Muscle layer of colon (tissue), 2 donors: Measurements from ENCODE around the gene GALNT9.

Source experiments
- H3K27ac ChIP-seq: one replicate; pipeline ENCODE4 v1.7.0; 2013; ENCODE audit warnings: low read depth, mild to moderate bottlenecking, low read length, moderate library complexity
- H3K27me3 ChIP-seq, 2 donors: one replicate each; pipeline ENCODE4 v1.7.0; 2013; ENCODE audit warnings: low read length in 2 of 2, mild to moderate bottlenecking in 2 of 2; ENCODE audit not compliant: insufficient read depth in 2 of 2, control insufficient read depth in 1 of 2
- H3K36me3 ChIP-seq: one replicate; pipeline ENCODE4 v1.7.0; 2013; ENCODE audit warnings: mild to moderate bottlenecking, low read length; ENCODE audit not compliant: insufficient read depth
- H3K4me1 ChIP-seq: one replicate; pipeline ENCODE4 v1.7.0; 2013; ENCODE audit warnings: mild to moderate bottlenecking, low read length; ENCODE audit not compliant: insufficient read depth
- H3K4me3 ChIP-seq, 2 donors: one replicate each; pipeline ENCODE4 v1.7.0; 2013; ENCODE audit warnings: low read length in 2 of 2, low read depth in 1 of 2, mild to moderate bottlenecking in 1 of 2, moderate library complexity in 1 of 2
- H3K9ac ChIP-seq: one replicate; pipeline ENCODE4 v1.7.0; 2013; ENCODE audit warnings: low read length
- H3K9me3 ChIP-seq: one replicate; pipeline ENCODE4 v1.7.0; 2013; ENCODE audit warnings: mild to moderate bottlenecking, low read length
- donor health status: abdominal sarcoma.
- donor health status: Adenocarcinoma of cecum.

The GALNT9 gene

DNA sequence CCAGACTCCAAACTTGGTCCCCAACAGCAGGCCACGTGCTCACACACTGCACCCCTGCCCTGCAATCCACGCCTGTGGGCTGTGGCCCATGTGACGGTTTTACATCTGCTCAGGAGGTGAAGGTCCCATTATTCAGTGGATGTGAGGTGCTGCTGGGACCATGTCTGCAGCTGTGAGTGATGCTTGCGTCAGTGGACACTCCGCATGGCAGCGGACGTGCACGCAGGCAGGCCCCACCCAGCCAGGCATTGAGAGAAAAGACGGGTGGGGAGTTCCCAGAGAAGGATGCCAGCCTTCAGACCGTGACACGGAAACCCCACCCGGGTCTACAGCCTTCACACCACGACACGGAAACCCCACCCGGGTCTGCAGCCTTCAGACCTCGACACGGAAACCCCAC lies 117.6 kb downstream of the GALNT9 start:
- Histone ChIP-seq H3K27ac (no peak overlapping the region), H3K9me3 (peaks cover 5% of the 10 kb centered on the region), H3K9ac (no peak overlapping the region), H3K4me1 (no peaks in the 10 kb centered on the region), H3K36me3 (no peaks in the 10 kb centered on the region), H3K4me3 (no peak overlapping the region), H3K27me3 (peaks cover 0 to 8% of the 10 kb centered on the region in 2 donors)

DNA sequence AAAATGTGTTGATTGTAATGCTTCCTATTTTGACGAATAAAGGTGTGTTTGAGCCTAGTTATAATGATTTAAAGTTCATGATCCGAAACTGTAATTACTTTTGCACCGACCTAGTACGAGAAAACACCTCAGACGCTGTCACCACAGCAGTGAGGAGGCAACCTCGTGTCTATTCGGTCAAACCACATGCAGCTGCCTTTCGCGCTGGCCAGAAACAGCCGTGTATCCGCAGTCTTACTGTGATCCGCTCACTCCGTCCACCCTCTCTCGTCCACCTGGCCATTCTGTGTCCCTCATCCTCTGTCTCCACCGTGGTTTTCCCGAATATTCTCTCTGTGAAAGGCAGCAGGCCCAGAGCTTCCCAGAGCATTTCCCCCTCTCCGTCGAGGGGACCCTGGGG lies 118.1 kb downstream of the GALNT9 start:
- Histone ChIP-seq H3K4me1 (no peaks in the 10 kb centered on the region), H3K27me3 (peaks cover 0 to 13% of the 10 kb centered on the region in 2 donors), H3K27ac (no peak overlapping the region), H3K4me3 (no peak overlapping the region), H3K9me3 (peaks cover 5% of the 10 kb centered on the region), H3K36me3 (no peaks in the 10 kb centered on the region), H3K9ac (no peak overlapping the region)

DNA sequence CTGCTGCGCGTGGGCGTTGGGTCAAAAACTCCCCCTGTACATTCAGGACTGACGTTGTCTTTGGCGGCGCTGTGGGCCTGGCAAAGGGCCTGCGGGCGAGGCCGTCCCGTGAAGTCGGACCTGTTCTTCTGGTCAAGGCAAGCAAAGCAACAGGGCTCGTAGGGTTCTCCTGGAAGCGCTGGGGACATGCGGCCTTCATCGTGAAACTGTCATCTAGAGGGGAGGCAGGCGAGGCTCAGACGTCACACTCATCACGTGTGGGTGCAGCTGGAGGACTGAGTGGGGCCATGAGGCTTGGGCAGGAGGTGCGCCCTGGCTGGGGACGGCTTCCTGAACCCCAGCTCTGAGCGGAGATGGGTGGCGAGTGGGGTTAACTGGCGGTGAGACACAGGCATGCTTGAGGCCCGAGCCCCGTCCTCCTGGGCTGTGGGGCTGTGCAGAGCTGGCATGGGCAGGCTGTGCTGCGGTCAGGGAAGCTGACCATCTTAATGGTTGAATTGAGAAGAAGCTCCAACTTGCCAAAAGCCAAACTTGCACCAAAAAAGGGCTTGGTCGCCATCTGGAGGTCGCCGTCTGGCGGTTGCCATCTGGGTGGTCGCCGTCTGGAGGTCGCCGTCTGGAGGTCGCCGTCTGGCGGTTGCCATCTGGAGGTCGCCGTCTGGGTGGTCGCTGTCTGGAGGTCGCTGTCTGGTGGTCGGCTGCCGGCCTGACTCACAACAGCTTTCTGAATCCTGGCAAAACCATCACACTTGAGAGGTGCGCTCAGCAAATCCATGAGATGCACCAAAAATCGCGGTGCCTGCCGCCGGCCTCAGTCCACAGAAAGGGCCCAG lies 119.0 kb downstream of the GALNT9 start:
- Histone ChIP-seq H3K36me3 (no peaks in the 10 kb centered on the region), H3K4me1 (no peaks in the 10 kb centered on the region), H3K9ac (no peak overlapping the region), H3K27me3 (peaks cover 8 to 22% of the 10 kb centered on the region in 2 donors), H3K27ac (no peak overlapping the region), H3K9me3 (peaks cover 5% of the 10 kb centered on the region), H3K4me3 (no peak overlapping the region)

DNA sequence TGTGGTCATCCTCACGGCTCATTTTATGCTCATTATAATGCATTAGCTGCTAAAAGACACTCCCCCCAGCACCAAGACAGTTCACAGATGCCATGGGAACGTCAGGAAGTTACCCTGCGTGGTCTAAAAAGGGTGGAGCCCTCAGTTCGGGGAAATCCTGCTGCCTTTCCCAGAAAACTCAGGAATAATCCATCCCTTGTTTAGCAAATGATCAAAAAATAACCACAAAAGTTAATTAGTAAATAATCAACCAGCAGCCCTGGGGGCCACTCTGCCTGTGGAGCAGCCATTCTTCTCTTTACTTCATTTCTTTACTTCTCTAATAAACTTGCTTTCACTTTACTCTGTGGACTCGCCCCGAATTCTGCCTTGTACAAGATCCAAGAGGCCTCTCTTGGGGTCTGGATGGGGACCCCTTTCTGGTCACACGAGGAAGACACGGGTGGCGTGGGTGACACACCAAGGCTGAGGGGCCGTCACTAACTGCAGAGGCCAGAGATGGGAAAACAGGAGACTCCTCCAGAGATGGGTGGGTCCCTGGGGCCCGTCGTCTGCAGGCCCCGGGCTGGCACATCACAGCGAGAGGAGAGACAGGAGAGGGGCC lies 119.7 kb downstream of the GALNT9 start:
- H3K4me1 ChIP-seq: no peaks in the 10 kb centered on the region
- no peak overlapping the region for H3K27ac ChIP-seq
- H3K9ac ChIP-seq: no peak overlapping the region
- H3K9me3 ChIP-seq: peaks cover 5% of the 10 kb centered on the region
- no peaks in the 10 kb centered on the region for H3K36me3 ChIP-seq
- H3K27me3 ChIP-seq: peaks cover 15 to 29% of the 10 kb centered on the region in 2 donors
- H3K4me3 ChIP-seq: no peak overlapping the region

DNA sequence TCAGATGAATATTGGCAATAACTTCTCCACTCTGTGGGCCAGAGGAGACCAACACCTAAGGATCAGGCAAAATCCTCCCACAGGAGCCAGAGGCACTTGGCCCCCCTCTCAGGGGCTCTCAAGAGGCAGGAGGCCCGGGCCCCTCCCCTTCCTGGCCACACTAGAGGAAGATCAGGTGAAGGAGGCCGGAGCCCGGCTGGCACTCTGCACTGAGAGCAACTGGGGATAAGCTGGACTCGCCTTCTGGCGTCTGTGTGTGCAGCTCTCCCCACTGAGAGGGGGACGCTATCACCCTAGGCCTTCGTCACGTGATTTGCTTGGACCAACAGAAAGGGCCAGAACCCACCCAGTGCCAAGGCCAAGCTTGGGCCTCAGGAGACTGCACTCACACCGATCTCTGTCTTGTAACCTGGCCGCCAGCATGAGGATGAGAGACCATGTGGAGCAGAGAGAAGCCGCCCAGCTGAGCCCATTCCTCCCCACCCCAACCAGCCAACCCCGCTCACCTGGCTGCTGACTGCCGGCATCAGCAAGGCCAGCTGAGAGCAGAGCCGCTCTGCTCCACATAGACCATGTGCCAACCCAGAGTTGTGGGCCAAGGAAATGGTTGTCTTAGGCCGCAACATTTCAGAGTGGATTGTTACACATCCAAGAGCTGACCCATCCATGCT lies 121.1 kb downstream of the GALNT9 start:
- Histone ChIP-seq H3K27ac (no peak overlapping the region), H3K9me3 (peaks cover 5% of the 10 kb centered on the region), H3K36me3 (no peaks in the 10 kb centered on the region), H3K4me3 (no peak overlapping the region), H3K9ac (no peak overlapping the region), H3K27me3 (peaks cover 17 to 43% of the 10 kb centered on the region in 2 donors), H3K4me1 (no peaks in the 10 kb centered on the region)

DNA sequence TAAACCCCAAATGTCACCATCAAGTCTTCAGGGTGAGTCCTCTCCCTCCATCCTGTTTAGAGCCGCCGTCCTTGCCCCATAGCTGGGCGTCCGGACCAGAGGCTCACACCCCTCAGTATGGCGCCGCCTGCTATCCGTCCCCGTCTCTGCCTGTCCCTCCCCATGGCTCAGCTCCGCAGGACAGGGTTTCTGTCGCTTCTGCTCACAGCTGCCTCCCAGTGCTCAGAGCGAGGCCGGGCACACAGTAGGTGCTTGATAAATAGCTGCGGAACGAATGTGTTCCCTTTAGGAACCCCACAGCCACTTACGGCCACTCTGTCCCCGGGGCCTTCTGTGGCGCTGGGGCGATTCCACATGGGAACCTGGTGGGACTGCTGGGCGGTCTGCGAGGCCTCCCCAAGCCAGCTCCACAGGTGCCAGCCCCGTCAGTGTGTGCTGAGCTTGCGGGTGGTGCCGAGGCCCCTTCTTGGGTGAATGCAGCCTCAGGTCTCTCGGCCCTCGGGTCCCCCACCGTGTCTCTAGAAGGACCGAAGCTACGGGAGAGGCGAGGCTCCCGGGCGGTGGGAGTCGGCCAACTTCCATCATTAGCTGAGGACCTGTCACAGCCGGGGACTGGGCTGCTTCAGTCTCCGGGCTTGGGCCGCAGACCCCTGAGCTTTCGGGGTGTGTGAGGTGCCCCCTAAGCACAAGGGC lies 122.2 kb downstream of the GALNT9 start:
- H3K36me3 ChIP-seq: no peaks in the 10 kb centered on the region
- no peak overlapping the region for H3K27ac ChIP-seq
- H3K4me1 ChIP-seq: no peaks in the 10 kb centered on the region
- H3K27me3 ChIP-seq: peaks cover 17 to 48% of the 10 kb centered on the region in 2 donors
- no peak overlapping the region for H3K9ac ChIP-seq
- H3K9me3 ChIP-seq: peaks cover 5% of the 10 kb centered on the region
- no peak overlapping the region for H3K4me3 ChIP-seq

DNA sequence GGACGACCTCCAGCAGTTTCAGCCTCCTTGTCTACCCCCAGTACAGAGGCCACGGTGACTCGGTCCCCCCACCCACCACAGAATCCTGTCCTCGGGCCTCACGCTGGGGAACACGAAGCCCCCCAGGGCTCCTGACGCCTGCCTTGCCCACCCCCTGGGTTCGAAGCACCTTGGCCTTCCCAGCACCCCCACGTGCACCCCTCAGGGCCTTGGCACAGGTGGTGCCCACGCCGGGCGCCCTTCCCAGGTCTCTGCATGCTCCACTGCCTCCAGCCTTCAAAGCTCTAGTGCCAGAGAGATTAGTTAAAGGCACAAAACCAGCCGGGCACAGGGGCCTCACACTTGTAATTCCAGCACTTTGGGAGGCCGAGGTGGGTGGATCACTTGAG lies 123.3 kb downstream of the GALNT9 start:
- peaks cover 17 to 48% of the 10 kb centered on the region in 2 donors for H3K27me3 ChIP-seq
- H3K36me3 ChIP-seq: no peaks in the 10 kb centered on the region
- H3K4me3 ChIP-seq: no peak overlapping the region

DNA sequence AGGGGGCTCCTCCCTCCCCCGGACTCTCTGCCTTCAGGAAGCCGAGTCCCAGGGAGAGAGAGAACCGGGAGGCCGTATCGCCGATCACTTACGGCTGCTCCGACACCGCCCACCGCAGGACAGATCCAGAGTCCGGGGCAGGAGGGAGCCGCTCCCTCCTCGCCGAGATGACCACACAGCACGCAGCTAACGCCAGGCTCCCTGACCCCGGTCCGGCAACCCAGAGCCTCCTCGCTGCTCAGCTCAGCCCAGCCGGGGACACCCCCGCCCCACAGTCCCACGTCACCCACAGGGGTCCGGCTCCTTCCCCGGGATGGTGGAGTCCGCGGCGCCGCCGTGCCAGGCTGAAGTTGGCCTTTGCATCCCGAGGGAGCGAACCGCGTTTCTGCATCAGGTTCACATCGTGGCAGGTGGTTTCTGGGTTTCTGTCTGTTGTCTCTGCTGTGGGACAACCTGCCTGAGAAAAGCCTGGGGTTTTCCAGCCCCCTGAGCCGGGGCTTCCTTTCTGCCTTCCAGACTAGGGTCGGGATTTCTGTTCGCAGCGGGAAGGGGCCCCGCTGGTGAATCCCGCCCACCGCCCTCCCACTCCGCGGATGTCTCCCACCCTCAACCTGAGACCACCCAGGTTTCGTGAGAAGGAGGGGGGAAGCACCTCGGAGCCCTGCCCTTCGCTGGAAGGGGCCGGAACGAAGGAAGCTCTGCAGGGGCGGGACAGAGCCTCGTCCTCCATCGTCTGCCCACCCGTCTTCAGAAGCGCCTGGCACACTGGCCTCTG lies 123.9 kb downstream of the GALNT9 start:
- Histone ChIP-seq H3K4me1 (no peaks in the 10 kb centered on the region), H3K4me3 (peak overlapping the region in 1 of 2 donors; percentile 29), H3K36me3 (no peaks in the 10 kb centered on the region), H3K9me3 (peaks cover 5% of the 10 kb centered on the region), H3K27ac (no peak overlapping the region), H3K27me3 (peaks cover 17 to 48% of the 10 kb centered on the region in 2 donors), H3K9ac (no peak overlapping the region)

More for the DNA sequence above, 123.3 kb downstream of the GALNT9 start:
- Histone ChIP-seq H3K27ac (no peak overlapping the region), H3K9me3 (peaks cover 5% of the 10 kb centered on the region), H3K9ac (no peak overlapping the region), H3K4me1 (no peaks in the 10 kb centered on the region)

DNA sequence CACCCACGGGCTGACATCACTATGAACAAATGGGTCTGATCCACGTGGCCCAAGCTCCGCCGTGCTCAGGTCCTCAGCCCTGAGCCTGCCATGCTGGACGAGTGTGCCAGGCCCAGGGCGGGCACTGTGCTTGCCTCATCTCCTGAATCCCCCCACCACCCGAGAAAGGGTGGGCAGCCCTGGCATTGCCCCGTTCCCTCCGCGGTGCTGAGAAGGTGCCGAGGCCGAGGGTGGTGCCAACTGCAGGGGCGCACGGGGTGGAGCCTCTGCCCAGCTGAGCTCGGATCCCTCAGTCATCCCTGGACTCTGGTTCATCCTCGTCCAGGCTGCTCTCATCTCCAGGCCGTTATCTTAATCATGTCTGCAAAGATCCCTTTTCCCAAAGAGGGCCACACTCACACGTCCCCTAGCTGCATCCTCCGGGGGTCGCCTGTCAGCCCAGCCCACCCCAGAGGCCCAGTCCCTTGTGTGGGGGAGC lies 124.6 kb downstream of the GALNT9 start:
- H3K27me3 ChIP-seq: peaks cover 17 to 48% of the 10 kb centered on the region in 2 donors

DNA sequence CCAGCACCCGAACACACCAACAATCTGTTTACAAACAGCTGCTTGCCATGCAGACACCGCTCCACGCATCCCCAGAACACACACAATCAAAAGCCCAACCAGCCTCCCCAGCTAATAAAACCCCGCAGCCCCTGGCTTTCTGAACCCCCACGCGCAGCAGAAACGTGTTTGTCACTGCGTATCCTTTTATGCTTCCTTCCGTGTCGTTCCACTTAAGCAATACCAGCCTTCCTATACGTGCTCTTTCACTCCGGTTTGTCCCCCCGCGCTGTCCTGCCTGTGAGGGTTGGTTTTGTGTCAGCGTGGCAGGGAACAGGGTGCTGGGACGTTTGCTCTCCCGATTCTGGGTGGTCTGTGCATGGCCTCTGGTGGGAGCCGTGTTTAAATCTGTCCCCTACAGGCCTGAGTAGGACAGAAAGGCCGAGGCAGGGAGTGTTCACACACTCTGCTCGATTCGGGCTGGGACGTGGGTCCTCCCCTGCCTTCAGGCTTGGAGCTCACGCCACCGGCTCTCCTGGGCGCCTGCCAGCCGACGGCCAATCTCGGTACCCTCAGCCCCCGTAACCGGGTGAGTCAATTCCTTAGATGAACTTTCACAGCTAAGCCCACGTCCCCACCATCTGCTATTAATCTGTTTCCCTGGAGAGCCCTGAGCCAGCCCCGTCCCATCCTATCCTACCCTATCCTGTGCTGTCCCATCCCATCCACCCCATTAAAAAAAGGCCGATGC lies 125.2 kb downstream of the GALNT9 start:
- Histone ChIP-seq H3K27ac (no peak overlapping the region), H3K27me3 (peaks cover 17 to 48% of the 10 kb centered on the region in 2 donors), H3K4me3 (no peak overlapping the region), H3K9me3 (peaks cover 5% of the 10 kb centered on the region), H3K9ac (no peak overlapping the region), H3K4me1 (no peaks in the 10 kb centered on the region), H3K36me3 (no peaks in the 10 kb centered on the region)

More for the DNA sequence above, 124.6 kb downstream of the GALNT9 start:
- H3K9me3 ChIP-seq: peaks cover 5% of the 10 kb centered on the region
- H3K9ac ChIP-seq: no peak overlapping the region
- peak overlapping the region in 1 of 2 donors; percentile 29 for H3K4me3 ChIP-seq
- no peaks in the 10 kb centered on the region for H3K4me1 ChIP-seq
- no peaks in the 10 kb centered on the region for H3K36me3 ChIP-seq
- no peak overlapping the region for H3K27ac ChIP-seq
